ENCODE data around the gene IL1RN. TPM values are rescaled to one million over a fixed set of nuclear protein-coding genes. Genes with fewer than 3 reads are reported as not detected.

IL1RN gene
- total RNA-seq, 1 donor, result 1.1 TPM

DNA sequence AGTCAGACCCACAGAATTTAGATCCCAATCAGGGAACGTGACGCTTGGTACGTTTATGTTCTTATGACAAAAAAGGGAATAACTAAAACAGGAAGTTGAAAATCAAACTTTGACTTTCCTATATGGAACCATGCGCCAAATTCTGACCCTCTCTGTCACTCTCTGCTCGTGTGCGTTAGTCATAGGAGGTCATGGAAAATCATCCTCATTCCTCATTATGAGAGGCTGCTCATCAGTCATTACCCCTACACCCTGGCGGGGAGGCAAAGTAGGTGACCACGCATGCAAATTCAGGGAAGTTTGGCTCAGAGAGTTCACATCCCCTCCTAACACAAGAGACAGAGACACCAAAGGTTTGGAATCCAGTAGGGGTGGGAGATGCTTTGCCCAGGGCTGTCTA lies 44.1 kb upstream of the IL1RN start:
- no peak for TF ChIP-seq CTCF (IDR thresholded peaks at IDR 0.05; ENCODE audit: insufficient read depth, low read length)
- DNase-seq (ENCODE audit: low read depth), result no peak

DNA sequence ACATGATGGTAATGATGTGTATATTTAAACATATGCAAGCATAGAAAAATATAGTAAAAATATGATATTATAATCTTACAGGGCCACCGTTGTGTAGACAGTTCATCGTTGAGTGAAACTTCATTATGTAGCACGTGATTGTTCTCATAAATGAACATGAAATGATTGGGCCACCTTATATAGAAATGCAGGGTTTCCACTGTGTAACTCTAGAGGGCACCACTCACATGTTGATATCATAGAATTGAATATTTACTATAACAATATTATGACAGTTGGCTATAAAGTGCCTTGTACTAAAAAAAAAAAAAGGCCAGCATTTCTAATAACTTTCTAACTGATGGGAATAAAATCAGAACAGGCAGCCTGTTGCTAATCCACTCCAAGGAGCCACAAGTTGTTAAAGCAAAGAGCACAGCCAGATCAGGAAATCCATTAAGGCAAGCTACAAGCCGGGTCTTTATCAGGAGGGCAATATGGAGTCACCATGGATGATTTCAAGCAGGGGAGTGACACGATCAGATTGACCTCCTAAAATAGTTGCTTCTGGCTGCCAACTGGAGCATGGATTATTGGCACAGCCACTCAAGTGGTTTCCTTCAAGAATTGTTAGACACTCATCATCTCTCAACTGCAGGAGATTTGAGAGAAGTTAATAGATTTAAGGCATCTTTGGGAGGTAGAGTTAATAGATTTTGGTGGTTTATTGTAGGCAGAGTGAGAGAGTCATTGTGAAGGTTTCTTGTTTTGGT lies 43.0 kb upstream of the IL1RN start:
- peak; percentile 44 for DNase-seq (ENCODE audit: low read depth)
- no peak overlapping the region for H3K4me3 ChIP-seq (ENCODE audit: low read depth, low read length)
- TF ChIP-seq CTCF (IDR thresholded peaks at IDR 0.05; ENCODE audit: insufficient read depth, low read length), result peak; percentile 61

More for the DNA sequence above, 44.1 kb upstream of the IL1RN start:
- H3K4me3 ChIP-seq (ENCODE audit: low read depth, low read length), result no peak overlapping the region

DNA sequence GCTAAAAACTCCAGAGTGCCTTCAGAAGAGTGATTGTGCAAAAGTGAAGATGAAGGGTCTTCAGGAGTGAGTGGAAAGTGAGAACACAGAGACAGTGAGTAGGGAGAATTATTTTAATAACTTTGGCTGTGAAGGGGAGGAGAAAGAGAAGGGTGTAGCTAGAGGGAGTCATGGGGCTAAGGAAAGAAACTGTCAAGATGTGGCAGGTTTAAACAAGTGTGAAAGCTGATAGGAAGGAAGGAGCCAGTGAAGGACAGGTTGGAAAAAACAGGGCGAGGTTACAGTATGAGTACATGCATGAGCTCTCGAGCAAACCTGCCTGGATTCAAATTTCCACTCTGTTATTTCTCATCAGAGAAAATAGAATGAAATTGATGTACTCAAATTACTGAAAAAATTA lies 41.9 kb upstream of the IL1RN start:
- DNase-seq (ENCODE audit: low read depth), result no peak
- H3K4me3 ChIP-seq (ENCODE audit: low read depth, low read length), result no peak overlapping the region
- TF ChIP-seq CTCF (IDR thresholded peaks at IDR 0.05; ENCODE audit: insufficient read depth, low read length), result no peak

DNA sequence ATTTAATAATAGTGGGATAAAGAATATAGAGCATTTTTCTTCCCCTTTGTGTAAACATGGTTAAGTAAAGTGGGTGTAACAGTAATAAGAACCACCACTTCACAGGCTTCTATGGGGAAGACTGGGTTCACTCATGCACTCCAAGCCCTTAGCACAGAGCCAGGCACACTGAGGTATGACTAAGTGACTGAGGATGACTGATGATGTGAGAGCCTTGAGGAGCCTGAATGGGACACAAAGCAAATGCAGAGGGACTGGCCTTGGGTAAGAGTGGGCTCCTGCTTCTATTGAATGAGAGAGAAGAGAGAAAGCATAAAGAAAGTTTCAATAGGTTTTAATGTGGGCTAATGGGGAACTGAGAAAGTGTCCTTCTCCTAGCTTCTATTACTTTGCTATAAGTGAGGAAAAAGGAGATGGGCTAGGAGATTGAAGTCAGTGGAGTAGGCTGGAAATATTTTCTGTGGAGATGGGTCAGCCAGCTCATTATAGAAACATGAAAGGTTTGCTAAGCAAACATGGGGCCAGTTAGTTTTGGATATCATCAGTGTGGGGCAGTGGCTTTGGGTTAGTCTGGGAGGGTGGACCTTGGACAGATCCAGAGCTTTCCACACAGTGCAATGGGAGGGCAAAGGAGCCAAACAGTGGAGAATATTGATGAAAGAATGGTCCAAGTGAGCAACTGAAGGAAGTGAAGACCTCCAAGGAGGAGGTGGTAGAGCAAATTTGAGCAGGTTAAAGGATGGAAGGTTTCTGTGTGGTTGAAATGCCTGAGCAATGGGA lies 39.0 kb upstream of the IL1RN start:
- no peak for DNase-seq (ENCODE audit: low read depth)
- H3K4me3 ChIP-seq (ENCODE audit: low read depth, low read length), result no peak overlapping the region
- no peak for TF ChIP-seq CTCF (IDR thresholded peaks at IDR 0.05; ENCODE audit: insufficient read depth, low read length)

DNA sequence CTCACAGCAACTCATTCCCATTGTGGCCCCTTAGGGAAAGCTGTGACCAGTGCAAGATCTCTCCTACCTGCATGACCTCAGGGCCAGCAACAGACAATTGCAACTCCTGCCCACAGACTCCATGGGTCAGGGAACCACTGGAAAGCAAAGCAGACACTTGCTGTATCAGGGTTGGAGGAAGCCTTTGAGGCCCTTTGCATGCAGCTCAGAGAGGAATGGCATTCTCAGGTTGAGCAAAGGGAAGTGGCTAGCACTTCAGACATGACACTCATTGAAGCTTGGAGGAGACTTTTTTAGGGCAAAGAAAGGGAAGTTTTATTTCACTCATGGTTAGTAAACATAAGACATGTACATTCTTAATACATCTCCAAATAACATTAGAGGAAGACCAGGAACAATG lies 37.5 kb upstream of the IL1RN start:
- H3K4me3 ChIP-seq (ENCODE audit: low read depth, low read length), result no peak overlapping the region
- TF ChIP-seq CTCF (IDR thresholded peaks at IDR 0.05; ENCODE audit: insufficient read depth, low read length), result no peak
- no peak for DNase-seq (ENCODE audit: low read depth)

DNA sequence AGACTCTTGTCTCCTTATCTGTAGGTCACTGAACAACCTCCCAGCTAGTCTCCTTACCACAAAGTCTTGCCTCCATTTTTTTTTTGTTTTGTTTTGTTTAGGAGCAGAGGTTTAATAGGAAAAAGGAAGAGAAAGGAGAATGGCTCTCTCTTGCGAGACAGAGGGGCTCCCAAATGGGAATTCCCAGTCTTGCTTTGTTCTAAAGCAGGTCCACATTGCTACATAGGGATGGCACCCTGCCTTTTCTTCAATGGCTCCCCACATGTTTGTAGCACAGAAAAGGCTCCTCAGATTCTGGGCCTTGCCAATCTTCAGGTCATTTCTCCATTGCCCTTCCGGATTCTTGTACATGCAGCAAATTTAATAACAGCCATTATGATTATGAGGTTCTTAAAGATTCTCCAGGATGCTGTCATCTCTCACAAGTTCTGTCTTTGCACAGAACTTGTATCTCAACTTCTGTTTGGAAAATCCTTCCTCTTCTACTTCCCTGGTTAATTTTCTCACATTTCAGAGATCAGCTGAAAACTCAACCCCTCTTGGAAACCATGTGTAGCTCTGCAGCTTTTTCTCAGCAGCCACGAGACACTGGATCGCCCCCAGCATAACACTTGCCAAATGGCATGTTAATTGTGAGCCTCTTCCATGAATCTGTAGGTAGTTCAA lies 36.0 kb upstream of the IL1RN start:
- no peak for DNase-seq (ENCODE audit: low read depth)
- H3K4me3 ChIP-seq (ENCODE audit: low read depth, low read length), result no peak overlapping the region
- TF ChIP-seq CTCF (IDR thresholded peaks at IDR 0.05; ENCODE audit: insufficient read depth, low read length), result no peak
